ENCODE measurements around the gene USP54.

GRCh38 chr10:73586583-73586984, 4.6 kb downstream of the USP54 start:
- TF ChIP-seq SETDB1 (IDR thresholded peaks at IDR 0.05; ENCODE audit: insufficient read length, low read length) (no peak), CTCF (tag by site-specific recombination; IDR thresholded peaks at IDR 0.05) (no peak), ZNF148 (tag by site-specific recombination; IDR thresholded peaks at IDR 0.05; ENCODE audit: borderline replicate concordance) (no peak), ZNF341 (tag by site-specific recombination; IDR thresholded peaks at IDR 0.05; ENCODE audit: low read depth) (no peak), ZNF394 (tag by site-specific recombination; IDR thresholded peaks at IDR 0.05; ENCODE audit: borderline replicate concordance) (peak; percentile 11; the same call in 1 of the 2 replicates), ZNF2 (tag by site-specific recombination; IDR thresholded peaks at IDR 0.05) (no peak), ZBTB44 (tag by site-specific recombination; IDR thresholded peaks at IDR 0.05) (peak; percentile 16; the same call in 1 of the 2 replicates), ZSCAN18 (tag by site-specific recombination; IDR thresholded peaks at IDR 0.05) (no peak), FEZF1 (tag by site-specific recombination; IDR thresholded peaks at IDR 0.05) (peak; percentile 92), ZNF610 (tag by site-specific recombination; IDR thresholded peaks at IDR 0.05; ENCODE audit: borderline replicate concordance) (no peak)

All from HEK293 (cell line).